Endothelial cell of umbilical vein (primary cell): ENCODE measurements around the gene STXBP5L. TPM values are rescaled to one million over a fixed set of nuclear protein-coding genes. Genes with fewer than 3 reads are reported as not detected.

Experiments used
- BruUV-seq: library from RNA; stranded (reverse); fragments of 400-500 nt; replicated peaks from 2 replicates; lab custom pipeline; 2021; lab: Mats Ljungman, UMichigan
- CTCF ChIA-PET: fragments of 300-600, 350-600 bp; sonication (Branson Sonifier 250); formaldehyde crosslinking; loops from one replicate; lab custom pipeline; 2021; ENCODE audit warnings: antibody characterized with exemption, inconsistent platforms; lab: Charles Lee
- POLR2A ChIA-PET: fragments of 300-600, 350-600 bp; sonication (Branson Sonifier 250); formaldehyde crosslinking; loops from one replicate; lab custom pipeline; 2021; ENCODE audit warnings: antibody characterized with exemption, inconsistent platforms; lab: Charles Lee
- DNase-seq: peaks from one replicate; pipeline ENCODE4 v3.0.0-alpha.2; 2011; ENCODE audit warnings: low read depth, low spot score
- FAIRE-seq: peaks from 2 replicates; lab custom pipeline; 2011; peaks lifted over from hg19 to GRCh38; lab: Jason Lieb, UNC
- H2AFZ ChIP-seq: 2 replicates; pipeline ENCODE4 v1.6.0; 2012; ENCODE audit warnings: low read depth, low read length, control low read depth, inconsistent platforms
- H3K27ac ChIP-seq: 2 replicates; pipeline ENCODE4 v1.5.1; 2011; ENCODE audit warnings: low read depth, mild to moderate bottlenecking, control low read depth, low read length, moderate library complexity; ENCODE audit not compliant: insufficient read depth
- H3K27me3 ChIP-seq, 2 experiments: 2 replicates each; pipeline versions ENCODE4 v1.6.0 to v1.6.1; 2011; ENCODE audit warnings: low read length in 2 of 2, mixed read lengths in 1 of 2; ENCODE audit not compliant: control insufficient read depth in 2 of 2, insufficient read depth in 2 of 2
- H3K36me3 ChIP-seq, 2 experiments: 2 replicates in 1 of 2; 3 replicates in 1 of 2; pipeline ENCODE4 v1.5.1; 2011; ENCODE audit warnings: low read length in 2 of 2, mild to moderate bottlenecking in 1 of 2, moderate library complexity in 1 of 2; ENCODE audit not compliant: control insufficient read depth in 2 of 2, insufficient read depth in 2 of 2; ENCODE audit errors: extremely low read depth in 1 of 2
- H3K4me1 ChIP-seq: 3 replicates; pipeline ENCODE4 v1.5.1; 2011; ENCODE audit warnings: mild to moderate bottlenecking, low read length; ENCODE audit not compliant: control insufficient read depth, insufficient read depth; ENCODE audit errors: extremely low read depth
- H3K4me2 ChIP-seq: 2 replicates; pipeline ENCODE4 v1.6.1; 2011; ENCODE audit warnings: low read length, control low read depth, mixed read lengths; ENCODE audit not compliant: insufficient read depth
- H3K4me3 ChIP-seq, 3 experiments: fragments of 200-600 bp in 1 of 3; sonication (generic), shearing (Covaris generic) in 1 of 3; replicated peaks in 1 of 3; 2 replicates each; pipeline ENCODE4 v1.5.1; 2011 to 2016; ENCODE audit warnings: control low read depth in 3 of 3, low read length in 3 of 3, mild to moderate bottlenecking in 2 of 3, inconsistent platforms in 1 of 3, low read depth in 1 of 3, moderate library complexity in 1 of 3; ENCODE audit not compliant: insufficient read depth in 1 of 3
- H3K79me2 ChIP-seq: 2 replicates; pipeline ENCODE4 v1.6.0; 2012; ENCODE audit warnings: low read length, inconsistent platforms; ENCODE audit not compliant: control insufficient read depth, insufficient read depth
- H3K9ac ChIP-seq: replicated peaks from 2 replicates; pipeline ENCODE3; 2011; ENCODE audit warnings: low read length, control low read depth; ENCODE audit not compliant: insufficient read depth; ENCODE audit errors: extremely low read depth
- H3K9me1 ChIP-seq: replicated peaks from 3 replicates; pipeline ENCODE4 v1.6.0; 2011; ENCODE audit warnings: mild to moderate bottlenecking, low read length; ENCODE audit not compliant: control insufficient read depth, insufficient read depth; ENCODE audit errors: extremely low read depth
- H3K9me3 ChIP-seq: replicated peaks from 2 replicates; pipeline ENCODE4 v1.5.1; 2012; ENCODE audit warnings: low read length, inconsistent platforms; ENCODE audit not compliant: control insufficient read depth, insufficient read depth
- H4K20me1 ChIP-seq: replicated peaks from 2 replicates; pipeline ENCODE3; 2011; ENCODE audit warnings: mild to moderate bottlenecking, low read length; ENCODE audit not compliant: control insufficient read depth, insufficient read depth; ENCODE audit errors: extremely low read depth
- EZH2 ChIP-seq: IDR thresholded peaks from 2 replicates; pipeline ENCODE4 v1.6.1; 2012; ENCODE audit warnings: borderline replicate concordance, low read depth, mild to moderate bottlenecking, moderate library complexity, low read length, inconsistent platforms; ENCODE audit not compliant: severe bottlenecking
- FOS ChIP-seq: IDR thresholded peaks from 2 replicates; pipeline ENCODE4 v1.6.1; 2011; ENCODE audit warnings: mild to moderate bottlenecking, low read length, moderate library complexity, borderline replicate concordance; ENCODE audit not compliant: insufficient read depth
- GATA2 ChIP-seq: IDR thresholded peaks from 2 replicates; pipeline ENCODE4 v1.7.0; 2011; ENCODE audit warnings: low read depth, mild to moderate bottlenecking, moderate library complexity, mixed read lengths, low read length; ENCODE audit not compliant: insufficient read length, insufficient read depth
- JUN ChIP-seq: IDR thresholded peaks from 2 replicates; pipeline ENCODE4 v1.6.1; 2011; ENCODE audit warnings: borderline replicate concordance, low read depth; ENCODE audit not compliant: insufficient read length, insufficient read depth
- MYC ChIP-seq: IDR thresholded peaks from one replicate; pipeline ENCODE4 v1.6.1; 2011; ENCODE audit warnings: mild to moderate bottlenecking, low read depth, low read length
- POLR2A ChIP-seq: IDR thresholded peaks from 2 replicates; pipeline ENCODE4 v1.6.1; 2012; ENCODE audit warnings: low read depth, mild to moderate bottlenecking, control low read depth, low read length
- POLR2AphosphoS5 ChIP-seq: IDR thresholded peaks from 2 replicates; pipeline ENCODE4 v1.6.1; 2012; ENCODE audit warnings: low read depth, mild to moderate bottlenecking, control low read depth, low read length, moderate library complexity; ENCODE audit not compliant: insufficient read depth
- dilution Hi-C: fragments of 300-500 bp; cut with MboI; formaldehyde crosslinking; loops from one replicate; pipeline ENCODE4 v1.15.0; 2019; ENCODE audit warnings: low sequenced_read_pairs; ENCODE audit not compliant: extremely low pct_ligation_motif_present
- intact Hi-C: fragments of 100-400 bp; cut with micrococcal nuclease; formaldehyde crosslinking; loops from one replicate; pipeline ENCODE4 v1.10.0; 2022
- polyA plus RNA-seq, 4 experiments: library from polyadenylated mRNA; depleted of rRNA in 3 of 4; stranded (reverse) in 3 of 4; unstranded in 1 of 4; fragments of >200 nt; gene quantifications; 2 replicates each; pipeline versions ENCODE4 v1.2.1 to v1.2.3, GENCODE V29; 2011 to 2012; ENCODE audit warnings: missing spikeins in 1 of 4
- total RNA-seq: library from RNA; stranded (reverse); gene quantifications from 2 replicates; pipeline ENCODE4 v1.2.3, GENCODE V29; 2021
- TF ChIP-seq, protein P1 (sequence below), 2 donors: IDR thresholded peaks; 1 replicate in 1 of 2; 2 replicates in 1 of 2; pipeline ENCODE4 v1.5.1; 2011; ENCODE audit warnings: low read length in 2 of 2, mild to moderate bottlenecking in 2 of 2, moderate library complexity in 2 of 2, control low read depth in 1 of 2, inconsistent platforms in 1 of 2, low read depth in 1 of 2; ENCODE audit not compliant: insufficient read depth in 1 of 2; ENCODE audit errors: extremely low read depth in 1 of 2
- TF ChIP-seq, protein P2 (sequence below): IDR thresholded peaks from 2 replicates; pipeline ENCODE4 v1.6.1; 2011; ENCODE audit not compliant: insufficient read depth, insufficient read length

Gene STXBP5L
- total and polyA plus RNA-seq, 2 donors (not counting 3 experiments of a cell fraction or from before 2014, with no cell fraction given), result not detected

GRCh38 chr3:121269389-121269788, 361.4 kb downstream of the STXBP5L start:
- no peak overlapping the region for H2AFZ ChIP-seq
- no peaks in the 10 kb centered on the region for H3K4me1 ChIP-seq
- ChIA-PET POLR2A (no interaction called here), CTCF (interaction anchor here (1.0 kb wide), 1 partner anchor 11 kb away, joined by 3 read pairs; no protein-coding TSS in a partner anchor)
- no peaks in the 10 kb centered on the region for H3K36me3 ChIP-seq
- FAIRE-seq, result no peak
- H3K4me2 ChIP-seq, result no peak overlapping the region
- no peak overlapping the region for H3K9ac ChIP-seq
- no peaks in the 10 kb centered on the region for H3K27me3 ChIP-seq
- no peaks in the 10 kb centered on the region for H3K9me1 ChIP-seq
- intact Hi-C loops, result no loop called here
- H3K79me2 ChIP-seq, result no peaks in the 10 kb centered on the region
- H3K9me3 ChIP-seq, result no peaks in the 10 kb centered on the region
- TF ChIP-seq, protein P1, sequence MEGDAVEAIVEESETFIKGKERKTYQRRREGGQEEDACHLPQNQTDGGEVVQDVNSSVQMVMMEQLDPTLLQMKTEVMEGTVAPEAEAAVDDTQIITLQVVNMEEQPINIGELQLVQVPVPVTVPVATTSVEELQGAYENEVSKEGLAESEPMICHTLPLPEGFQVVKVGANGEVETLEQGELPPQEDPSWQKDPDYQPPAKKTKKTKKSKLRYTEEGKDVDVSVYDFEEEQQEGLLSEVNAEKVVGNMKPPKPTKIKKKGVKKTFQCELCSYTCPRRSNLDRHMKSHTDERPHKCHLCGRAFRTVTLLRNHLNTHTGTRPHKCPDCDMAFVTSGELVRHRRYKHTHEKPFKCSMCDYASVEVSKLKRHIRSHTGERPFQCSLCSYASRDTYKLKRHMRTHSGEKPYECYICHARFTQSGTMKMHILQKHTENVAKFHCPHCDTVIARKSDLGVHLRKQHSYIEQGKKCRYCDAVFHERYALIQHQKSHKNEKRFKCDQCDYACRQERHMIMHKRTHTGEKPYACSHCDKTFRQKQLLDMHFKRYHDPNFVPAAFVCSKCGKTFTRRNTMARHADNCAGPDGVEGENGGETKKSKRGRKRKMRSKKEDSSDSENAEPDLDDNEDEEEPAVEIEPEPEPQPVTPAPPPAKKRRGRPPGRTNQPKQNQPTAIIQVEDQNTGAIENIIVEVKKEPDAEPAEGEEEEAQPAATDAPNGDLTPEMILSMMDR (IDR thresholded peaks at IDR 0.05; ENCODE audit: extremely low read depth in 1 of 2, insufficient read depth in 1 of 2, low read depth in 1 of 2, low read length in 2 of 2), result no peak
- TF ChIP-seq MYC (no peak), JUN (no peak), GATA2 (no peak), POLR2A (no peak), FOS (no peak), EZH2 (no peak), POLR2AphosphoS5 (no peak)
- TF ChIP-seq, protein P2, sequence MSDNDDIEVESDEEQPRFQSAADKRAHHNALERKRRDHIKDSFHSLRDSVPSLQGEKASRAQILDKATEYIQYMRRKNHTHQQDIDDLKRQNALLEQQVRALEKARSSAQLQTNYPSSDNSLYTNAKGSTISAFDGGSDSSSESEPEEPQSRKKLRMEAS, result no peak
- no TSS peak for BruUV-seq
- H3K27ac ChIP-seq, result no peak overlapping the region
- no peak for DNase-seq
- dilution Hi-C loops, result no loop called here
- no peak overlapping the region for H3K4me3 ChIP-seq
- H4K20me1 ChIP-seq, result no peaks in the 10 kb centered on the region
